OCI-LY3 (cell line): ENCODE data around the gene FAM13A.
A peak's percentile ranks its signal among the peaks of the same experiment; 100 is the strongest.

Source experiments
- H2AFZ ChIP-seq: fragments of 200-600, 300-600 bp; shearing (Covaris generic); 2 replicates; pipeline ENCODE4 v1.6.0; 2014; ENCODE audit warnings: antibody characterized with exemption, low read depth, low read length
- H3K27ac ChIP-seq: fragments of 200-600, 300-600 bp; sonication (generic); 2 replicates; pipeline ENCODE4 v1.5.1; 2014; ENCODE audit warnings: mild to moderate bottlenecking, low read length, moderate library complexity, mixed read lengths
- H3K27me3 ChIP-seq: fragments of 200-600, 300-600 bp; sonication (generic); 2 replicates; pipeline ENCODE4 v1.6.1; 2014; ENCODE audit warnings: low read depth, low read length, mixed read lengths
- H3K36me3 ChIP-seq: fragments of 200-600, 300-600 bp; sonication (generic); replicated peaks from 2 replicates; pipeline ENCODE3; 2014; ENCODE audit warnings: low read depth, low read length, mixed read lengths
- H3K4me1 ChIP-seq: fragments of 300-600, 200-600 bp; sonication (generic); 2 replicates; pipeline ENCODE4 v1.6.1; 2014; ENCODE audit warnings: low read length, mixed read lengths
- H3K4me2 ChIP-seq: fragments of 200-600, 300-600 bp; sonication (generic); 2 replicates; pipeline ENCODE4 v1.6.1; 2014; ENCODE audit warnings: low read length, mixed read lengths
- H3K4me3 ChIP-seq: fragments of 300-600, 200-600 bp; sonication (generic); 2 replicates; pipeline ENCODE4 v1.5.1; 2014; ENCODE audit warnings: antibody characterized with exemption, mild to moderate bottlenecking, low read length, moderate library complexity
- H3K79me2 ChIP-seq: fragments of 300-600, 200-600 bp; shearing (Covaris generic); 2 replicates; pipeline ENCODE4 v1.6.1; 2014; ENCODE audit warnings: mild to moderate bottlenecking, low read length, mixed read lengths
- H3K9ac ChIP-seq: fragments of 300-600, 200-600 bp; shearing (Covaris generic); 2 replicates; pipeline ENCODE4 v1.6.0; 2014; ENCODE audit warnings: mild to moderate bottlenecking, low read length, moderate library complexity
- H3K9me3 ChIP-seq: fragments of 200-600, 300-600 bp; shearing (Covaris generic); 2 replicates; pipeline ENCODE4 v1.6.1; 2014; ENCODE audit warnings: low read length, mixed read lengths; ENCODE audit not compliant: insufficient read depth
- H4K20me1 ChIP-seq: fragments of 200-600, 300-600 bp; sonication (generic); 2 replicates; pipeline ENCODE4 v1.6.1; 2016; ENCODE audit warnings: low read length, mixed read lengths; ENCODE audit not compliant: insufficient read depth
- EZH2phosphoT487 ChIP-seq: fragments of 200-600 bp; shearing (Covaris generic); IDR thresholded peaks from 2 replicates; pipeline ENCODE4 v1.6.1; 2018; ENCODE audit warnings: antibody characterized with exemption, mixed run types, low read depth
- TF ChIP-seq, protein P1 (sequence below): fragments of 200-600, 300-600 bp; sonication (generic); IDR thresholded peaks from 2 replicates; pipeline ENCODE4 v1.5.1; 2014; ENCODE audit warnings: antibody characterized with exemption, low read length, low read depth

FAM13A gene

DNA sequence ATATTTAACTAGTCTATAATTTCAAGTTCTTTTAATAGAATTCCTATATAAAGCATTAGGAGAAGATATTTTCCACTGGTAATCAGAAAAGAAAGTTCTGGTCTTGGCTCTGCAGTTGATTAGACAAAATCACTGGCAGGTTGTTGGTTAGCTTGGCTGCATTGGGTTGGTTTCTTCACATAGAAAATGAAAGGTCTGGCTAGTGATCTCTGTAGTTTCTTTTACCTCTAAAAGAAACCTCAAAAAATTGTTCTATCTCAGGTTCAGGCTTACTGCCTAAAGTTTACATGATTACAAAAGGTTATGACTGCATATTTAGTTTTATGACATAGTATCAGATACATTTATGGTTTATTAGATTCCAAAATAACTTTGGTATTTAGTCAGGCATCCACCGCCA lies 263.5 kb downstream of the FAM13A start:
- Histone ChIP-seq H3K4me3 (no peak overlapping the region), H4K20me1 (0 out of 2 replicates have a peak, but pooled peaks cover 6% of the 10 kb centered on the region), H3K9me3 (peaks cover 6% of the 10 kb centered on the region; the same call in 1 of the 2 replicates), H2AFZ (no peak overlapping the region), H3K27ac (no peak overlapping the region), H3K36me3 (no peaks in the 10 kb centered on the region), H3K27me3 (peaks cover 12% of the 10 kb centered on the region; the same call in 1 of the 2 replicates), H3K79me2 (no peaks in the 10 kb centered on the region), H3K4me2 (no peak overlapping the region), H3K4me1 (peaks cover 35% of the 10 kb centered on the region), H3K9ac (no peak overlapping the region)
- TF ChIP-seq, protein P1, sequence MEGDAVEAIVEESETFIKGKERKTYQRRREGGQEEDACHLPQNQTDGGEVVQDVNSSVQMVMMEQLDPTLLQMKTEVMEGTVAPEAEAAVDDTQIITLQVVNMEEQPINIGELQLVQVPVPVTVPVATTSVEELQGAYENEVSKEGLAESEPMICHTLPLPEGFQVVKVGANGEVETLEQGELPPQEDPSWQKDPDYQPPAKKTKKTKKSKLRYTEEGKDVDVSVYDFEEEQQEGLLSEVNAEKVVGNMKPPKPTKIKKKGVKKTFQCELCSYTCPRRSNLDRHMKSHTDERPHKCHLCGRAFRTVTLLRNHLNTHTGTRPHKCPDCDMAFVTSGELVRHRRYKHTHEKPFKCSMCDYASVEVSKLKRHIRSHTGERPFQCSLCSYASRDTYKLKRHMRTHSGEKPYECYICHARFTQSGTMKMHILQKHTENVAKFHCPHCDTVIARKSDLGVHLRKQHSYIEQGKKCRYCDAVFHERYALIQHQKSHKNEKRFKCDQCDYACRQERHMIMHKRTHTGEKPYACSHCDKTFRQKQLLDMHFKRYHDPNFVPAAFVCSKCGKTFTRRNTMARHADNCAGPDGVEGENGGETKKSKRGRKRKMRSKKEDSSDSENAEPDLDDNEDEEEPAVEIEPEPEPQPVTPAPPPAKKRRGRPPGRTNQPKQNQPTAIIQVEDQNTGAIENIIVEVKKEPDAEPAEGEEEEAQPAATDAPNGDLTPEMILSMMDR = no peak
- TF ChIP-seq EZH2phosphoT487 = no peak

DNA sequence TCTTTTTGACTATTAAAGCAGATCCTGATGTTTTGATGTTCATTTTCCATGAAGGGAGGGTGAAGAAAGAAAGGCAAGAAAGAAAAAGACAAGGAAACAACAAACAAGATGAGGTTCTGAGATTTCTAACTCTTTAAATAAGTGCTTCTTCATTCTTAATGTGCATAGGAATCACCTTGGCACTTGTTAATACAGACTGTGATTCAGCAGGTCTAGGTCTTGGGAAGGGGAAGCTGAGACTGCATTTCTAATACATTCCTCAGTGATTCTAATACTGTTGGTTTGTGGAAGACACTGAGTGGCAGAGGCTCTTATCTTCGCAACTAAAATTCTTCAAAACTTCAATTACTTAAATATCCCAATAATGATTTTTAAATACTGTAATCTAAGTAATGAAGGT lies 264.2 kb downstream of the FAM13A start:
- no peak overlapping the region for H3K27ac ChIP-seq
- H3K79me2 ChIP-seq = no peaks in the 10 kb centered on the region
- H3K4me3 ChIP-seq = no peak overlapping the region
- H3K4me1 ChIP-seq = peaks cover 35% of the 10 kb centered on the region
- no peak overlapping the region for H2AFZ ChIP-seq
- no peaks in the 10 kb centered on the region for H3K36me3 ChIP-seq
- H3K4me2 ChIP-seq = peak overlapping the region; percentile 22
- peaks cover 5% of the 10 kb centered on the region; the same call in 1 of the 2 replicates for H3K27me3 ChIP-seq
- no peak overlapping the region for H3K9ac ChIP-seq
- 0 out of 2 replicates have a peak, but pooled peaks cover 6% of the 10 kb centered on the region for H4K20me1 ChIP-seq
- peaks cover 6% of the 10 kb centered on the region; the same call in 1 of the 2 replicates for H3K9me3 ChIP-seq
- TF ChIP-seq EZH2phosphoT487 = no peak
- TF ChIP-seq, protein P1 = no peak

DNA sequence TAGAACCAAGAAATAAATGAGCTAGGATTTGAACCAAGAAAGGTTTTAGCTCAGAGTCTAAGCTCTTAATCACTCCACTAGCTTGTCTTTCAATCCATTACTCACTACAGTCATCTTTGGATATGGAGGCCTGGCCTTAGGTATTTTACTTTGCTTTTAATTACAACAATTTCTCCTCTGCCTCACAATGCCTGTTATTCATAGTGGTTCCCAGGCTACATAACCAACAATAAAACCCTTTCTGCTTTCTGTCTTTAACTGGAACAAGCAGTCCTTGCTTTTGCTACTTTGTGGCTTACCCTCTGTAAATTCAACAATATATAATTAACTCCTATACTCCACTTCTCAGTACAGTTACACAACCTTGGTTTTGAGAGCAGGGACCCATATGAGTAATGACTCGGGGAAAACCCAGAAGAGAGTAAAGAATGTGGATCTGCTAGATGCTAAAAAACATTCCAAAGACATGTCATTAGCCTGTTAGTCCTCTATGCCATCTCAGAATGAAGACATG lies 264.7 kb downstream of the FAM13A start:
- Histone ChIP-seq H3K27ac (no peak overlapping the region), H4K20me1 (0 out of 2 replicates have a peak, but pooled peaks cover 6% of the 10 kb centered on the region), H3K9ac (no peak overlapping the region), H3K4me3 (no peak overlapping the region), H3K9me3 (peaks cover 6% of the 10 kb centered on the region; the same call in 1 of the 2 replicates), H3K4me1 (peaks cover 35% of the 10 kb centered on the region), H3K36me3 (no peaks in the 10 kb centered on the region), H2AFZ (no peak overlapping the region), H3K27me3 (0 out of 2 replicates have a peak, but pooled peaks cover under 1% of the 10 kb centered on the region), H3K4me2 (peak overlapping the region; percentile 22), H3K79me2 (no peaks in the 10 kb centered on the region)
- TF ChIP-seq, protein P1 = no peak
- TF ChIP-seq EZH2phosphoT487 = no peak

DNA sequence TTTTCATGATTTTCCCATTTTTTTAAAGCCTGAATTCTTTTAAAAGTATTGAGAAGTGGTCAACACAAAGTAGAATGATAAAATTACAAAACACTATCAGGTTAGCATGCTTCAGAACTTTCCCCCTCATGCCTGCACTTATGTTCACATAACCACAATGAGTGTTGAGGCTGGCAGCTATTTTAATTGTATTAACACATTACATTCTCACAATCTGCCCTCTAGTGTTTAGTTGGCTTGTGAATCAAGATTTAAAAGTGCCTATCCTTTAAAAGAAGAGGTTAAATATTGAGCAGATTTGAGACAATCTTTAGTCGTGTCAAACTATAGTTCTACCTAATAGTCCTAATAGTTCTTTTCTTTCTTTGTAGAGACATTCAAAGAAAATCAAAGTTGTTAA lies 265.7 kb downstream of the FAM13A start:
- Histone ChIP-seq H3K4me2 (peak overlapping the region; percentile 22; the same call in 1 of the 2 replicates), H2AFZ (no peak overlapping the region), H3K27me3 (no peaks in the 10 kb centered on the region), H3K4me3 (no peak overlapping the region), H3K9me3 (no peaks in the 10 kb centered on the region), H3K36me3 (no peaks in the 10 kb centered on the region), H4K20me1 (0 out of 2 replicates have a peak, but pooled peaks cover 6% of the 10 kb centered on the region), H3K27ac (no peak overlapping the region), H3K4me1 (peaks cover 35% of the 10 kb centered on the region), H3K79me2 (no peaks in the 10 kb centered on the region), H3K9ac (no peak overlapping the region)
- TF ChIP-seq, protein P1 = peak; percentile 68
- no peak for TF ChIP-seq EZH2phosphoT487
